ENCODE results near the gene ARHGAP12. TPM values are rescaled to one million over a fixed set of nuclear protein-coding genes. Genes with fewer than 3 reads are reported as not detected.
A peak's percentile ranks its signal among the peaks of the same experiment; 100 is the strongest.

The ARHGAP12 gene
- total and polyA plus RNA-seq, 4 donors, result 8.6 to 66.0 (median 27.0) TPM

- Histone ChIP-seq H3K27ac (ENCODE audit: low read depth in 1 of 2, low read length in 1 of 2) (peak overlapping the region; percentile 91 to 99), H3K4me1 (ENCODE audit: control insufficient read depth in 5 of 5, insufficient read depth in 5 of 5, low read length in 5 of 5) (peaks cover 0 to 28% (median 4%) of the 10 kb centered on the region in 5 donors), H3K27me3 (ENCODE audit: control insufficient read depth in 3 of 3, insufficient read depth in 3 of 3, low read length in 2 of 3) (no peaks in the 10 kb centered on the region), H3K36me3 (ENCODE audit: control insufficient read depth in 4 of 4, insufficient read depth in 4 of 4, low read length in 4 of 4) (no peaks in the 10 kb centered on the region), H3K4me3 (no peak overlapping the region), H3K9me3 (ENCODE audit: control insufficient read depth in 4 of 4, insufficient read depth in 3 of 4, low read length in 3 of 4) (no peaks in the 10 kb centered on the region), H3K9ac (ENCODE audit: insufficient read depth in 1 of 2, low read length in 2 of 2) (peak overlapping the region in 1 of 2 donors; percentile 31)
- no peak for TF ChIP-seq CTCF (IDR thresholded peaks at IDR 0.05; ENCODE audit: control extremely low read depth, extremely low read depth)
- 6 to 8% methylated on average over 11 of the region's 11 CpGs for WGBS, 2 donors
- DNase-seq (peak in 2 of 3 donors; percentile 51 to 65), ATAC-seq (ENCODE audit: insufficient read depth, low FRiP score) (no peak)
Observed at GRCh38 chr10:31930023-31930751, 1.6 kb upstream of the ARHGAP12 start.

GRCh38 chr10:31929261-31930022, 811 bp upstream of the ARHGAP12 start:
- peak overlapping the region; percentile 91 to 99 for H3K27ac ChIP-seq (ENCODE audit: low read depth in 1 of 2, low read length in 1 of 2)
- H3K27me3 ChIP-seq (ENCODE audit: control insufficient read depth in 3 of 3, insufficient read depth in 3 of 3, low read length in 2 of 3), result no peaks in the 10 kb centered on the region
- DNase-seq (peak in 2 of 3 donors; percentile 63 to 65), ATAC-seq (ENCODE audit: insufficient read depth, low FRiP score) (peak; percentile 49)
- H3K4me1 ChIP-seq (ENCODE audit: control insufficient read depth in 5 of 5, insufficient read depth in 5 of 5, low read length in 5 of 5), result peaks cover 0 to 28% (median 4%) of the 10 kb centered on the region in 5 donors
- no peak for TF ChIP-seq CTCF (IDR thresholded peaks at IDR 0.05; ENCODE audit: control extremely low read depth, extremely low read depth)
- H3K9ac ChIP-seq (ENCODE audit: insufficient read depth in 1 of 2, low read length in 2 of 2), result peak overlapping the region in 1 of 2 donors; percentile 72
- H3K36me3 ChIP-seq (ENCODE audit: control insufficient read depth in 4 of 4, insufficient read depth in 4 of 4, low read length in 4 of 4), result no peaks in the 10 kb centered on the region
- 0 to 1% methylated on average over 25 of the region's 25 CpGs for WGBS, 2 donors
- H3K4me3 ChIP-seq, result peak overlapping the region; percentile 71
- H3K9me3 ChIP-seq (ENCODE audit: control insufficient read depth in 4 of 4, insufficient read depth in 3 of 4, low read length in 3 of 4), result no peaks in the 10 kb centered on the region

- H3K4me3 ChIP-seq, result peak overlapping the region; percentile 71
- no peaks in the 10 kb centered on the region for H3K27me3 ChIP-seq (ENCODE audit: control insufficient read depth in 3 of 3, insufficient read depth in 3 of 3, low read length in 2 of 3)
- no peaks in the 10 kb centered on the region for H3K9me3 ChIP-seq (ENCODE audit: control insufficient read depth in 4 of 4, insufficient read depth in 3 of 4, low read length in 3 of 4)
- DNase-seq, result peak; percentile 68 to 69 (median 68)
- ATAC-seq (ENCODE audit: insufficient read depth, low FRiP score), result peak; percentile 2
- H3K36me3 ChIP-seq (ENCODE audit: control insufficient read depth in 4 of 4, insufficient read depth in 4 of 4, low read length in 4 of 4), result peaks cover 0 to 2% (median 0%) of the 10 kb centered on the region in 4 donors
- 0% methylated on average over 36 to 58 of the region's 58 CpGs for WGBS, 2 donors
- H3K9ac ChIP-seq (ENCODE audit: insufficient read depth in 1 of 2, low read length in 2 of 2), result peak overlapping the region in 1 of 2 donors; percentile 35
- TF ChIP-seq CTCF (IDR thresholded peaks at IDR 0.05; ENCODE audit: control extremely low read depth, extremely low read depth), result peak; percentile 4
- H3K27ac ChIP-seq (ENCODE audit: low read depth in 1 of 2, low read length in 1 of 2), result peak overlapping the region; percentile 87 to 91
- H3K4me1 ChIP-seq (ENCODE audit: control insufficient read depth in 5 of 5, insufficient read depth in 5 of 5, low read length in 5 of 5), result peaks cover 0 to 28% (median 4%) of the 10 kb centered on the region in 5 donors
Observed at GRCh38 chr10:31927884-31928548, 615 bp downstream of the ARHGAP12 start.
